NCI-H82 treated with DMSO at 0.1 percent for 48 hours (cell line): ENCODE measurements around the gene MED27.

ENCODE experiments used
- DNase-seq: peaks from one replicate; lab custom pipeline; 2025; ENCODE audit not compliant: unreplicated experiment; lab: John Stamatoyannopoulos, UW

Gene MED27

GRCh38 chr9:132044176-132044875 lies 35.3 kb downstream of the MED27 start:
- DNase-seq = no peak

- no peak for DNase-seq
Observed at GRCh38 chr9:132043708-132044107, 36.0 kb downstream of the MED27 start.

GRCh38 chr9:132042324-132042723 lies 37.3 kb downstream of the MED27 start:
- no peak for DNase-seq

GRCh38 chr9:132041798-132042197 lies 37.9 kb downstream of the MED27 start:
- DNase-seq = peak; percentile 83

- no peak for DNase-seq
Observed at GRCh38 chr9:132040808-132041207, 38.9 kb downstream of the MED27 start.

- no peak for DNase-seq
Observed at GRCh38 chr9:132040246-132040645, 39.4 kb downstream of the MED27 start.

GRCh38 chr9:132039284-132039683 lies 40.4 kb downstream of the MED27 start:
- DNase-seq = no peak

- DNase-seq = no peak
Observed at GRCh38 chr9:132037458-132037857, 42.2 kb downstream of the MED27 start.

GRCh38 chr9:132036521-132036920 lies 43.1 kb downstream of the MED27 start:
- DNase-seq = no peak

- DNase-seq = no peak
Observed at GRCh38 chr9:132035679-132036078, 44.0 kb downstream of the MED27 start.

GRCh38 chr9:132032238-132032950 lies 47.3 kb downstream of the MED27 start:
- DNase-seq = no peak

- no peak for DNase-seq
Observed at GRCh38 chr9:132031467-132032237, 48.0 kb downstream of the MED27 start.

GRCh38 chr9:132030626-132031325 lies 48.9 kb downstream of the MED27 start:
- DNase-seq = peak; percentile 12

- DNase-seq = no peak
Observed at GRCh38 chr9:132027752-132028663, 51.7 kb downstream of the MED27 start.

- no peak for DNase-seq
Observed at GRCh38 chr9:132026932-132027585, 52.6 kb downstream of the MED27 start.

- no peak for DNase-seq
Observed at GRCh38 chr9:132025766-132026165, 53.9 kb downstream of the MED27 start.

- DNase-seq = no peak
Observed at GRCh38 chr9:132024589-132024988, 55.1 kb downstream of the MED27 start.

- DNase-seq = no peak
Observed at GRCh38 chr9:132023419-132024180, 56.1 kb downstream of the MED27 start.
